Common myeloid progenitor, CD34-positive (primary cell): ENCODE measurements around the gene GRM4.

ENCODE experiments used
- CTCF ChIA-PET: fragments of 350-600 bp; sonication (Branson Sonifier 250); formaldehyde crosslinking; loops from one replicate; lab custom pipeline; 2021; ENCODE audit warnings: antibody characterized with exemption; lab: Charles Lee
- POLR2A ChIA-PET: fragments of 350-600 bp; sonication (Branson Sonifier 250); formaldehyde crosslinking; loops from one replicate; lab custom pipeline; 2021; ENCODE audit warnings: antibody characterized with exemption; lab: Charles Lee
- DNase-seq, 3 donors: peaks; one replicate each; pipeline versions ENCODE4 v3.0.0 to v3.0.0-alpha.2; 2013
- H3K27ac ChIP-seq, 2 experiments: 1 replicate in 1 of 2; 2 replicates in 1 of 2; pipeline ENCODE4 v1.7.0; 2013; ENCODE audit warnings: inconsistent platforms in 2 of 2, low read length in 2 of 2, mild to moderate bottlenecking in 2 of 2, low read depth in 1 of 2, moderate library complexity in 1 of 2; ENCODE audit not compliant: severe bottlenecking in 2 of 2, insufficient read depth in 1 of 2, poor library complexity in 1 of 2
- H3K27me3 ChIP-seq, 5 experiments: replicated peaks in 2 of 5; 1 replicate in 3 of 5; 2 replicates in 2 of 5; pipeline versions ENCODE4 v1.6.1 to v1.7.0; 2013; ENCODE audit warnings: low read length in 4 of 5, mild to moderate bottlenecking in 2 of 5, moderate library complexity in 2 of 5, inconsistent platforms in 1 of 5; ENCODE audit not compliant: insufficient read depth in 5 of 5, control insufficient read depth in 4 of 5
- H3K36me3 ChIP-seq, 4 experiments: 1 replicate in 2 of 4; 2 replicates in 2 of 4; pipeline versions ENCODE4 v1.6.1 to v1.7.0; 2013; ENCODE audit warnings: low read length in 3 of 4, control low read depth in 1 of 4, mild to moderate bottlenecking in 1 of 4; ENCODE audit not compliant: control insufficient read depth in 4 of 4, insufficient read depth in 4 of 4
- H3K4me1 ChIP-seq, 4 experiments: 1 replicate in 3 of 4; 2 replicates in 1 of 4; pipeline versions ENCODE4 v1.6.1 to v1.7.1; 2013; ENCODE audit warnings: low read length in 3 of 4, mild to moderate bottlenecking in 3 of 4, control low read depth in 1 of 4, inconsistent platforms in 1 of 4, moderate library complexity in 1 of 4; ENCODE audit not compliant: control insufficient read depth in 4 of 4, insufficient read depth in 4 of 4; ENCODE audit errors: control extremely low read depth in 1 of 4
- H3K4me3 ChIP-seq, 7 experiments: 1 replicate in 4 of 7; 2 replicates in 3 of 7; pipeline versions ENCODE4 v1.5.1 to v1.7.0; 2013; ENCODE audit warnings: mild to moderate bottlenecking in 7 of 7, low read length in 6 of 7, moderate library complexity in 6 of 7, inconsistent platforms in 2 of 7, low read depth in 2 of 7, control low read depth in 1 of 7; ENCODE audit not compliant: insufficient read depth in 4 of 7, control insufficient read depth in 1 of 7; ENCODE audit errors: extremely low read depth in 1 of 7
- H3K9me3 ChIP-seq, 5 experiments: 1 replicate in 4 of 5; 2 replicates in 1 of 5; pipeline versions ENCODE4 v1.6.1 to v1.7.1; 2013; ENCODE audit warnings: low read length in 4 of 5, mild to moderate bottlenecking in 2 of 5, inconsistent platforms in 1 of 5, low read depth in 1 of 5, moderate library complexity in 1 of 5; ENCODE audit not compliant: control insufficient read depth in 4 of 5, insufficient read depth in 2 of 5; ENCODE audit errors: control extremely low read depth in 1 of 5
- WGBS: methylation state at CpG from one replicate; pipeline ENCODE4 v1.1.5; 2013; ENCODE audit not compliant: insufficient coverage; 5-methylcytosine and 5-hydroxymethylcytosine counted together

Gene GRM4

DNA sequence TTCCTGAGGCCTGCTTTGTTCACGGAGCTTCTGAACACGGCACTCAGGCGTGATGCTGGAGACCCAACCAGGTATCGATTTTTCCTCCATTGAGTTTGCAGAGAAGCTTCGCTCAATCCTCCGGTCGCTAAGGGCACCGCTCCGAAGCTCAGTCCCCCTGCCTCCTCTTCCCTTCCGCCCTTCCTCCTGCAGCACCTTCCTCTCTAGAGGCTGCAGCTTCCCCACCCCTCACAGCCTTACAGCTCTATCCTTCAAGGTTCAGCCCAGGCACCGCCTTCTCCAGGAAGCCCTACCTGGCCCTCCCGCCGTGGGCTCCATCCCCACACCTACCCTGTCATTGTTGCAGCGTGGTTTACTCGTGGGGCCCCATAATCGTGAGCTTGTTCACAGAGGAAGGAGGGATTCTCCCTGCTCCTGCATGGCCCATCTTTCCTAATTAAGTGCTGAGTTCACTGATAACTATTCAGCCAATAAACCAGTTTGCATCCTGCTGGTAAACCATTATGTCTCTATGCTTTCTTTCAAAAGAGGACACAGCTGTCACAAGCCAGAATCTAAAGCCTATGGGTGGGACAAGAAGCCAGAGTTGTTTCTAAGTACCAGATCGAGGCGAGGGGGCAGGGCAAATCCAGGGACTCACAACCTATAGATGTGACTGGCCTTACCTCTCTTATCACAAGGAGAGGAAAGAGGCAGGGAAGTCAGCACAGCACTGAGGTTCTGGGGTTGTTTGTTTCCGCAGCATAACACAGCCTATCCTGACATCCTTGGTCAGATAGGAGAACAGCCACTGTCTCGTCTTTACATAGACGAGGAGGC, 152.0 kb downstream of the GRM4 start:
- WGBS, result 63% methylated on average over 15 of the region's 21 CpGs
- no peak overlapping the region for H3K4me3 ChIP-seq
- H3K36me3 ChIP-seq, result no peaks in the 10 kb centered on the region
- H3K27ac ChIP-seq, result no peak overlapping the region
- H3K27me3 ChIP-seq, result peaks cover 0 to 16% (median 2%) of the 10 kb centered on the region in 5 experiments
- POLR2A ChIA-PET, result no interaction called here
- H3K4me1 ChIP-seq, result no peaks in the 10 kb centered on the region
- CTCF ChIA-PET, result interaction anchor here (0.8 to 1.7 kb wide), 2 partner anchors 34 to 66 kb away, joined by 3 read pairs; no protein-coding TSS in a partner anchor
- H3K9me3 ChIP-seq, result peaks cover 0 to 4% (median 0%) of the 10 kb centered on the region in 5 experiments
- DNase-seq, result no peak

DNA sequence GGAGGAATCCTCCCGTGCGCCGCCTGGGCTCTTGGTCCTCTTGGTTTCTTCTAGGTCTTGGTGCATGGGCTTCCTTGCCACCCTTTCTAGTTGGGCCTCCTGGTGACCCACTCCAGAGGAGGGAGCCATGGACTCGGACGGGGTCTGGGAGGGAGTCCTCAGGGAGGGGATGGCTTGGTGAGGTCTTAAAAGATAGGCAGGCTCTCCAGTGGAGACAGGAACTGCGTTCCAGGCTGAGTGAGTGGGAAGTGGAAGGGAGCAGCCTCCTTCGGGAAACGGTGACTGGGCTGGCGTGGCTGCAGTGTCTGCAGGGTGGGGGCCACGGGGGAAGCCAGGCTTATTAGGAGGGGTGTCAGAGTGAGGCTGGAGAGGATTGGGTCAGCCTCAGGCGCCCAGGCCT, 152.8 kb downstream of the GRM4 start:
- DNase-seq, result no peak
- H3K9me3 ChIP-seq, result peaks cover 0 to 4% (median 0%) of the 10 kb centered on the region in 5 experiments
- no peak overlapping the region for H3K4me3 ChIP-seq
- POLR2A ChIA-PET, result interaction anchor here (0.6 kb wide), 1 partner anchor 457 kb away, joined by 5 read pairs; no protein-coding TSS in a partner anchor
- CTCF ChIA-PET, result interaction anchor here (1.7 kb wide), 1 partner anchor 67 kb away, joined by 3 read pairs; no protein-coding TSS in a partner anchor
- H3K27me3 ChIP-seq, result peaks cover 0 to 16% (median 2%) of the 10 kb centered on the region in 5 experiments
- H3K27ac ChIP-seq, result no peak overlapping the region
- H3K4me1 ChIP-seq, result no peaks in the 10 kb centered on the region
- no peaks in the 10 kb centered on the region for H3K36me3 ChIP-seq
- WGBS, result 79% methylated on average over 11 of the region's 11 CpGs

GRCh38 chr6:33992191-33992590, 153.7 kb downstream of the GRM4 start:
- Histone ChIP-seq H3K9me3 (peaks cover 0 to under 1% (median 0%) of the 10 kb centered on the region in 5 experiments), H3K27me3 (peaks cover 0 to 16% (median 2%) of the 10 kb centered on the region in 5 experiments), H3K4me1 (no peaks in the 10 kb centered on the region), H3K4me3 (no peak overlapping the region), H3K27ac (no peak overlapping the region), H3K36me3 (no peaks in the 10 kb centered on the region)
- POLR2A ChIA-PET, result interaction anchor here (0.6 kb wide), 1 partner anchor 456 kb away, joined by 5 read pairs; no protein-coding TSS in a partner anchor
- WGBS, result 100% methylated on average over 11 of the region's 13 CpGs
- DNase-seq, result no peak
- CTCF ChIA-PET, result no interaction called here

DNA sequence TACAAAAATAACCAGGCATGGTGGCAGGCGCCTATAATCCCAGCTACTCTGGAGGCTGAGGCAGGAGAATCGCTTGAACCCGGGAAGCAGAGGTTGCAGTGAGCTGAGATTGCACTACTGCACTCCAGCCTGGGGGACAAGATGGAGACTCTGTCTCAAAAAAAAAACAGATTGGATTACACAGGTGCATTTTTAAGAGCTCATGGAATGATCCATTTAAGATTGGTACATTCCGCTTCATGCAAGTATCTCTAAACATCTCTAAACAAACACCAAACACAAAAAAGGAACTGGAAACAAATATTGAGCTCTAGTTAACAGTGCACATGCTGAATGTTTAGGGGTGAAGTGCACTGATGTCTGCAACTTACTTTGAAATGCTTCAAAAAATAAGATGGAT, 154.3 kb downstream of the GRM4 start:
- no peaks in the 10 kb centered on the region for H3K9me3 ChIP-seq
- no peak for DNase-seq
- H3K4me1 ChIP-seq, result no peaks in the 10 kb centered on the region
- ChIA-PET CTCF (no interaction called here), POLR2A (interaction anchor here (0.6 kb wide), 1 partner anchor 42 kb away, joined by 4 read pairs; no protein-coding TSS in a partner anchor)
- no peak overlapping the region for H3K27ac ChIP-seq
- WGBS, result 100% methylated on average over 3 of the region's 4 CpGs
- no peaks in the 10 kb centered on the region for H3K36me3 ChIP-seq
- no peak overlapping the region for H3K4me3 ChIP-seq
- H3K27me3 ChIP-seq, result peaks cover 0 to 16% (median 2%) of the 10 kb centered on the region in 5 experiments

DNA sequence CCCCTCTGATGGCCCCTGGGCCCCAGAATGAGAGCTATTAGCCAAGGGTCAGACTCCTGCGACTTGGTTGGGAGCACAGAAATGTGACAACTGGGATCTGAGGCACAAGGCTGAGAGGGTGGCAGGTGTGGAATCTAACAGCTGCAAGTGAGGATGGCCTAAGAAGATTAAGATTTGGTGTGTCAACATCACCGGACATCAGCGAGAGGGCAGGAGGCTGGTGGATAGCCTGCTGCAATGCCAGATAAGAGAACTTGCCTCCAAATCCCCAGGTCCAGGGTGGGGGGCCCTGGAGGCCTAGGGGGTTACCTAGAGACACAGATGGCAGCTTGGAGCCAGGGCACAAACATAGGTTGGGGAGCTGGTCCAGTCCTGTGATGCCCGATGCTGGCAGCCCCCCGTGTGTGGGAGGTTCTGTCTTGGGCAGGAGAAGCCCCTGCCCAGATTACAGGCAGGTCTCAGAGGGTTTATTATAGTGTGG, 155.8 kb downstream of the GRM4 start:
- Histone ChIP-seq H3K9me3 (peaks cover 0 to 2% (median 0%) of the 10 kb centered on the region in 5 experiments), H3K27ac (no peak overlapping the region), H3K4me1 (no peaks in the 10 kb centered on the region), H3K4me3 (no peak overlapping the region), H3K36me3 (no peaks in the 10 kb centered on the region), H3K27me3 (peaks cover 0 to 16% (median 0%) of the 10 kb centered on the region in 5 experiments)
- WGBS, result 65% methylated on average over 5 of the region's 5 CpGs
- CTCF ChIA-PET, result no interaction called here
- DNase-seq, result no peak
- POLR2A ChIA-PET, result no interaction called here

DNA sequence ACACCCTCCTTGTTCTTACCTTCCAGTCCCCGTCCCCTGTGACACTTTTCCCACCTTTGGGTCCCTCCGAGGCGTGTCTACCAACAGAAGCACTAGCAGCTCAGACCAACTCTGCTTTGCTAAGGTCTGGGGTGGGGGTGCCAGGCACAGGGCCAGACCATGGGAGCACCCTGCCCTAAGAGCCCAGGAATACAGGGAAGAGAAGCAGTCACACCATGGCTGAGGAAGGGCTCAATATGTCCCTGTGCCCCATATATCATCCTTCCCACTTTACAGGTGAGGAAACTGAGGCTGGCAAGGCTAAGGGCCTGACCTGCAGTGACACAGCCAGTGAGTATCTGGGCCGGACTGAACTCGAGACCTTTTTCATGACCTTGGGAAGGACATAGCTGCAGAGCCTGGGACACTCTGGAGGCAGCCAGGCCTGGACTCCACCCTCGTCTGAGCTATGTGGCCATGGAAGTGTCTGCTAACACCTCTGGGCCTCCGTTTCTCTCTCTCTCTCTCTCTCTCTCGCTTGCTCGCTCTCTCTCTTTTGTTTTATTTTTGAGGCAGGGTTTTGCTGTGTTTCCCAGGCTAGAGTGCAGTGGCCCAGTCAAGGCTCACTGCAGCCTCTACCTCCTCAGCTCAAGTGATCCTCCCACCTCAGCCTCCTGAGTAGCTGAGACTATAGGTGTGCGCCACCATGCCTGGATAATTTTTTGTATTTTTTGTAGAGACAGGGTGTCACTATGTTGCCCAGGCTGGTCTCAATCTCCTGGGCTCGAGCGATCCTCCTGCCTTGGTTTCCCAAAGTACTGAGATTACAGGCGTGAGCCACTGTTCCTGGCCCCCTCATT, 156.7 kb downstream of the GRM4 start:
- POLR2A ChIA-PET, result no interaction called here
- 97% methylated on average over 9 of the region's 13 CpGs for WGBS
- no peak for DNase-seq
- peaks cover 0 to 16% (median 0%) of the 10 kb centered on the region in 5 experiments for H3K27me3 ChIP-seq
- no peaks in the 10 kb centered on the region for H3K4me1 ChIP-seq
- no peak overlapping the region for H3K4me3 ChIP-seq
- CTCF ChIA-PET, result no interaction called here
- H3K27ac ChIP-seq, result no peak overlapping the region
- no peaks in the 10 kb centered on the region for H3K36me3 ChIP-seq
- H3K9me3 ChIP-seq, result peaks cover 0 to 2% (median 0%) of the 10 kb centered on the region in 5 experiments
